ENCODE results near the gene SUCLG1.

- TF ChIP-seq GABPA (IDR thresholded peaks at IDR 0.05; ENCODE audit: low read depth) (no peak), RAD21 (IDR thresholded peaks at IDR 0.05; ENCODE audit: low read length) (no peak), CHD2 (IDR thresholded peaks at IDR 0.05; ENCODE audit: low read length, partially characterized antibody) (no peak), FOSL2 (IDR thresholded peaks at IDR 0.05; ENCODE audit: borderline replicate concordance, low read depth) (no peak), TCF12 (IDR thresholded peaks at IDR 0.05) (no peak), JUND (IDR thresholded peaks at IDR 0.05) (no peak), POLR2AphosphoS5 (IDR thresholded peaks at IDR 0.05; ENCODE audit: low read depth, low read length) (no peak)
- TF ChIP-seq, protein P1, sequence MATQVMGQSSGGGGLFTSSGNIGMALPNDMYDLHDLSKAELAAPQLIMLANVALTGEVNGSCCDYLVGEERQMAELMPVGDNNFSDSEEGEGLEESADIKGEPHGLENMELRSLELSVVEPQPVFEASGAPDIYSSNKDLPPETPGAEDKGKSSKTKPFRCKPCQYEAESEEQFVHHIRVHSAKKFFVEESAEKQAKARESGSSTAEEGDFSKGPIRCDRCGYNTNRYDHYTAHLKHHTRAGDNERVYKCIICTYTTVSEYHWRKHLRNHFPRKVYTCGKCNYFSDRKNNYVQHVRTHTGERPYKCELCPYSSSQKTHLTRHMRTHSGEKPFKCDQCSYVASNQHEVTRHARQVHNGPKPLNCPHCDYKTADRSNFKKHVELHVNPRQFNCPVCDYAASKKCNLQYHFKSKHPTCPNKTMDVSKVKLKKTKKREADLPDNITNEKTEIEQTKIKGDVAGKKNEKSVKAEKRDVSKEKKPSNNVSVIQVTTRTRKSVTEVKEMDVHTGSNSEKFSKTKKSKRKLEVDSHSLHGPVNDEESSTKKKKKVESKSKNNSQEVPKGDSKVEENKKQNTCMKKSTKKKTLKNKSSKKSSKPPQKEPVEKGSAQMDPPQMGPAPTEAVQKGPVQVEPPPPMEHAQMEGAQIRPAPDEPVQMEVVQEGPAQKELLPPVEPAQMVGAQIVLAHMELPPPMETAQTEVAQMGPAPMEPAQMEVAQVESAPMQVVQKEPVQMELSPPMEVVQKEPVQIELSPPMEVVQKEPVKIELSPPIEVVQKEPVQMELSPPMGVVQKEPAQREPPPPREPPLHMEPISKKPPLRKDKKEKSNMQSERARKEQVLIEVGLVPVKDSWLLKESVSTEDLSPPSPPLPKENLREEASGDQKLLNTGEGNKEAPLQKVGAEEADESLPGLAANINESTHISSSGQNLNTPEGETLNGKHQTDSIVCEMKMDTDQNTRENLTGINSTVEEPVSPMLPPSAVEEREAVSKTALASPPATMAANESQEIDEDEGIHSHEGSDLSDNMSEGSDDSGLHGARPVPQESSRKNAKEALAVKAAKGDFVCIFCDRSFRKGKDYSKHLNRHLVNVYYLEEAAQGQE (IDR thresholded peaks at IDR 0.05; ENCODE audit: low read depth, low read length) = no peak
- TF ChIP-seq, protein P2, sequence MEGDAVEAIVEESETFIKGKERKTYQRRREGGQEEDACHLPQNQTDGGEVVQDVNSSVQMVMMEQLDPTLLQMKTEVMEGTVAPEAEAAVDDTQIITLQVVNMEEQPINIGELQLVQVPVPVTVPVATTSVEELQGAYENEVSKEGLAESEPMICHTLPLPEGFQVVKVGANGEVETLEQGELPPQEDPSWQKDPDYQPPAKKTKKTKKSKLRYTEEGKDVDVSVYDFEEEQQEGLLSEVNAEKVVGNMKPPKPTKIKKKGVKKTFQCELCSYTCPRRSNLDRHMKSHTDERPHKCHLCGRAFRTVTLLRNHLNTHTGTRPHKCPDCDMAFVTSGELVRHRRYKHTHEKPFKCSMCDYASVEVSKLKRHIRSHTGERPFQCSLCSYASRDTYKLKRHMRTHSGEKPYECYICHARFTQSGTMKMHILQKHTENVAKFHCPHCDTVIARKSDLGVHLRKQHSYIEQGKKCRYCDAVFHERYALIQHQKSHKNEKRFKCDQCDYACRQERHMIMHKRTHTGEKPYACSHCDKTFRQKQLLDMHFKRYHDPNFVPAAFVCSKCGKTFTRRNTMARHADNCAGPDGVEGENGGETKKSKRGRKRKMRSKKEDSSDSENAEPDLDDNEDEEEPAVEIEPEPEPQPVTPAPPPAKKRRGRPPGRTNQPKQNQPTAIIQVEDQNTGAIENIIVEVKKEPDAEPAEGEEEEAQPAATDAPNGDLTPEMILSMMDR (IDR thresholded peaks at IDR 0.05) = no peak
- TF ChIP-seq, protein P3, sequence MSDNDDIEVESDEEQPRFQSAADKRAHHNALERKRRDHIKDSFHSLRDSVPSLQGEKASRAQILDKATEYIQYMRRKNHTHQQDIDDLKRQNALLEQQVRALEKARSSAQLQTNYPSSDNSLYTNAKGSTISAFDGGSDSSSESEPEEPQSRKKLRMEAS (IDR thresholded peaks at IDR 0.05; ENCODE audit: low read depth) = no peak
Observed at GRCh38 chr2:84443477-84443876, 15.6 kb downstream of the SUCLG1 start.

Data from SK-N-SH (cell line).